Measurements from ENCODE around the gene DPH6. TPM values are rescaled to one million over a fixed set of nuclear protein-coding genes. Genes with fewer than 3 reads are reported as not detected.

DPH6 gene
- total RNA-seq, 4 donors from 2014 or later = 15.9 to 44.1 (median 26.1) TPM

DNA sequence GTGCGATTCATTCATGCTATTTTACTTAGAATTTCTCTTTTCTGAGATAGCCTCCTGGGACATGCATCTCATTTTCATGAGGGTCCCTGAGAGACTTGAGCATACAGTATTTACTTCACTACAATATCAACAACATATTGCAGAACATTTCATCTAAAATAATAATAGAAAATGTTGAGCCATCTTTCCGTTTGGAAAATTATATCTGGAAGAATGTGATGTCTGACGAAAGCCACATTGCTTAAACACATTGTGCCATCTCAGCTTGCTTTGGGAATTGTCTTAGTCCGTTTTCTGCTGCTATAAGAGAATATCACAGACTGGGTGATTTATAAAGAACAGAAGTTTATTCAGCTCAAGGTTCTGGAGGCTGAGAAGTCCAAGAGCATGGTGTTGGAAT is 55.5 kb downstream of the DPH6 start:
- no peaks in the 10 kb centered on the region for H3K9me3 ChIP-seq
- H3K36me3 ChIP-seq = no peaks in the 10 kb centered on the region
- H3K27ac ChIP-seq = no peak overlapping the region
- no peak for ATAC-seq
- in situ Hi-C loops (cut with MboI; ENCODE audit: low sequenced_read_pairs in 4 of 4) (no loop called here), intact Hi-C loops (cut with DNase I; ENCODE audit: low total_unique reads) (no loop called here)
- no peak overlapping the region for H3K4me3 ChIP-seq
- H3K27me3 ChIP-seq = no peaks in the 10 kb centered on the region
- no peak for TF ChIP-seq POLR2A (IDR thresholded peaks at IDR 0.05)
- TF ChIP-seq, protein P1, sequence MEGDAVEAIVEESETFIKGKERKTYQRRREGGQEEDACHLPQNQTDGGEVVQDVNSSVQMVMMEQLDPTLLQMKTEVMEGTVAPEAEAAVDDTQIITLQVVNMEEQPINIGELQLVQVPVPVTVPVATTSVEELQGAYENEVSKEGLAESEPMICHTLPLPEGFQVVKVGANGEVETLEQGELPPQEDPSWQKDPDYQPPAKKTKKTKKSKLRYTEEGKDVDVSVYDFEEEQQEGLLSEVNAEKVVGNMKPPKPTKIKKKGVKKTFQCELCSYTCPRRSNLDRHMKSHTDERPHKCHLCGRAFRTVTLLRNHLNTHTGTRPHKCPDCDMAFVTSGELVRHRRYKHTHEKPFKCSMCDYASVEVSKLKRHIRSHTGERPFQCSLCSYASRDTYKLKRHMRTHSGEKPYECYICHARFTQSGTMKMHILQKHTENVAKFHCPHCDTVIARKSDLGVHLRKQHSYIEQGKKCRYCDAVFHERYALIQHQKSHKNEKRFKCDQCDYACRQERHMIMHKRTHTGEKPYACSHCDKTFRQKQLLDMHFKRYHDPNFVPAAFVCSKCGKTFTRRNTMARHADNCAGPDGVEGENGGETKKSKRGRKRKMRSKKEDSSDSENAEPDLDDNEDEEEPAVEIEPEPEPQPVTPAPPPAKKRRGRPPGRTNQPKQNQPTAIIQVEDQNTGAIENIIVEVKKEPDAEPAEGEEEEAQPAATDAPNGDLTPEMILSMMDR (IDR thresholded peaks at IDR 0.05 in 4 of 5, conservative IDR thresholded peaks at IDR 0.05 in 1 of 5) = no peak
- peaks cover 8 to 11% of the 10 kb centered on the region in 2 donors for H3K4me1 ChIP-seq
- DNase-seq = no peak

DNA sequence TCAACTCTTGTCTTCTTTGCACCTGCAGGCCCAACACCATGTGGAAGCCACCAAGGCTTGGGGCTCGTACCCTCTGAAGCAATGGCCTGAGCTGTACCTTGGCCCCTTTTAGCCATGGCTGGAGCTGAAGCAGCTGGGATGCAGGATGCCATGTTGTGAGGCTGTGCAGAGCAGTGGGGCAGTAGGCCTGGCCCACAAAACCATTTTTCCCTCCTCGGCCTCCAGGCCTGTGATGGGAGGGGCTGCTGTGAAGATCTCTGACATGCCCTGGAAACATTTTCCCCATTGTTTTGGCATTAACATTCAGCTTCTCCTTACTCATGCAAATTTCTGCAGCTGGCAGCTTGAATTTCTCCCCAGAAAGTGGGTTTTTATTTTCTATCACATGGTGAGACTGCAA is 58.5 kb downstream of the DPH6 start:
- Histone ChIP-seq H3K27me3 (no peaks in the 10 kb centered on the region), H3K4me1 (peaks cover under 1 to 6% of the 10 kb centered on the region in 2 donors), H3K4me3 (no peak overlapping the region), H3K36me3 (no peaks in the 10 kb centered on the region), H3K9me3 (no peaks in the 10 kb centered on the region), H3K27ac (no peak overlapping the region)
- TF ChIP-seq, protein P1 (IDR thresholded peaks at IDR 0.05 in 4 of 5, conservative IDR thresholded peaks at IDR 0.05 in 1 of 5) = no peak
- no peak for TF ChIP-seq POLR2A (IDR thresholded peaks at IDR 0.05)
- DNase-seq = no peak
- no peak for ATAC-seq
- in situ Hi-C loops (cut with MboI; ENCODE audit: low sequenced_read_pairs in 4 of 4) (no loop called here), intact Hi-C loops (cut with DNase I; ENCODE audit: low total_unique reads) (no loop called here)

DNA sequence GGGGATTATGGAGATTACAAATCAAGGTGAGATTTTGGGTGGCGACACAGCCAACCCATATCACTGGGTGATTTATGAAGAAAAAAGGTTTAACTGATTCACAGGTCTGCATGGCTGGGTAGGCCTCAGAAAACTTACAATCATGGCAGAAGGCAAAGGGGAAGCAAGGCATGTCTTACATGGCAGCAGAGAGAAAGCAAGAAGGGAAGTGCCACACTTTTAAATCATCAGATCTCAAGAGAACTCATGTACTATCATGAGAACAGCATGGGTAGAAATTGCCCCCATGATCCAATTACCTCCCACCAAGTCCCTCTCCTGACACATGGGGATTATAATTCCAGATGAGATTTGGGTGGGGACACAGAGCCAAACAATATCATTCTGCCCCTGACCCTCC is 59.7 kb downstream of the DPH6 start:
- H3K9me3 ChIP-seq = no peaks in the 10 kb centered on the region
- no peak for TF ChIP-seq POLR2A (IDR thresholded peaks at IDR 0.05)
- TF ChIP-seq, protein P1 (IDR thresholded peaks at IDR 0.05 in 4 of 5, conservative IDR thresholded peaks at IDR 0.05 in 1 of 5) = no peak
- peaks cover 0 to 5% of the 10 kb centered on the region in 2 donors for H3K4me1 ChIP-seq
- H3K4me3 ChIP-seq = no peak overlapping the region
- no peak for DNase-seq
- H3K36me3 ChIP-seq = no peaks in the 10 kb centered on the region
- in situ Hi-C loops (cut with MboI; ENCODE audit: low sequenced_read_pairs in 4 of 4) (no loop called here), intact Hi-C loops (cut with DNase I; ENCODE audit: low total_unique reads) (no loop called here)
- no peak overlapping the region for H3K27ac ChIP-seq
- H3K27me3 ChIP-seq = no peaks in the 10 kb centered on the region
- no peak for ATAC-seq

DNA sequence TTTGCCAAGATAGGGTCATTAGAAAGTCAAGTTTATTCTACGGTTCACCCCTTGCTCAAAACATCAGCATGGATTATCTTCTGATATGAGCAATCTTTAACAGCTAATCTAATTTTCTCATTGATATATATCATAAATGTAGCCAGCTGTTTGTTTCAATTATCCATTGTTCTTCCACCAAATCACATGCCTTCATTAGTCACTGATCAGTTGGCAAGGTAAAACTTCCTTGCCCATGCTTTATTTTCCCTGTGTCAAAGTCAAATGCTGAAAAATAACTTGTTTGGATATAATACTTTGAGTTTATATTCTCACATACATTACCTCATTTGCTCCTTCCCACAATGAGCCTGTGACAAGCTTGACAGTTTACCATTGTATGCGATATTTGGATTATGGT is 60.6 kb downstream of the DPH6 start:
- Histone ChIP-seq H3K4me3 (no peak overlapping the region), H3K27ac (no peak overlapping the region), H3K27me3 (no peaks in the 10 kb centered on the region), H3K4me1 (peaks cover 0 to 5% of the 10 kb centered on the region in 2 donors), H3K9me3 (no peaks in the 10 kb centered on the region), H3K36me3 (no peaks in the 10 kb centered on the region)
- in situ Hi-C loops (cut with MboI; ENCODE audit: low sequenced_read_pairs in 4 of 4) (no loop called here), intact Hi-C loops (cut with DNase I; ENCODE audit: low total_unique reads) (no loop called here)
- ATAC-seq (no peak), DNase-seq (no peak)
- TF ChIP-seq, protein P1 (IDR thresholded peaks at IDR 0.05 in 4 of 5, conservative IDR thresholded peaks at IDR 0.05 in 1 of 5) = no peak
- TF ChIP-seq POLR2A (IDR thresholded peaks at IDR 0.05) = no peak

DNA sequence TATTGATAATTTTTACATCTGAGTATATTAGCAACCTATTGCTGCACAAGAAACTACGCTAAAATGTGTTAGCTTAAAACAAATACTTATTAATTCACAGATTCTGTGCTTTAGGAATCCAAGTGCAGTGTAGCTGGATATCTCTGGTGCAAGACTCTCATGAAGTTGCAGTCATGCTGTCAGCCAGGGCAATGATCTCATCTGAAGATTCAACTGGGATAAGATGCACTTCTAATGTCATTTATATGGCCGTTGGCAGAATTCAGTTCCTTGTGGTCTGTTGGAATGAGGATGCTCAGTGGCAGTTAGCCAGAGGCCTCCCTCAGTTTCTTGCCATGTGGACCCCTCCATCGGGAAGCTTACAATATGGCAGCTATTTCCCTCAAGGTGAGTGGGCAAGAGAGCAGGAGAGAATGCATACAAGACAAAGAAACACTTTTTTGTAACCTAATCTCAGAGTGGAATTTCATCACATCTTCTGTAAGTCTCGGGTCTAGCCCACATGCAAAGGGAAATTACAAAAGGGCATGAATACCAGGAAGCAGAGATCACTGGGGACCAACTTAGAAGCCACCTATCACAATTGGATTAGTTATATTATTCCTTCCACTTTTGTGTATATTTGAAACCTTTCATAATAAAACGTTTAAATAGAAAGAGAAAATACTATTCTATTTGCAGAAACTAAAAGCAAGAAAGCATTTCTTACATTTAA is 61.6 kb downstream of the DPH6 start:
- in situ Hi-C loops (cut with MboI; ENCODE audit: low sequenced_read_pairs in 4 of 4) = no loop called here
- Histone ChIP-seq H3K36me3 (no peaks in the 10 kb centered on the region), H3K9me3 (no peaks in the 10 kb centered on the region), H3K4me1 (peaks cover 0 to 5% of the 10 kb centered on the region in 2 donors), H3K27me3 (no peaks in the 10 kb centered on the region), H3K27ac (no peak overlapping the region), H3K4me3 (no peak overlapping the region)
- intact Hi-C loops (cut with DNase I; ENCODE audit: low total_unique reads) = no loop called here
- DNase-seq (no peak), ATAC-seq (no peak)
- no peak for TF ChIP-seq POLR2A (IDR thresholded peaks at IDR 0.05)
- TF ChIP-seq, protein P1 (IDR thresholded peaks at IDR 0.05 in 4 of 5, conservative IDR thresholded peaks at IDR 0.05 in 1 of 5) = no peak
